Activated naive CD4-positive, alpha-beta T cell treated with anti-CD3 and anti-CD28 coated beads, Interleukin-2, amount 50 U/mL, for 16 hours (primary cell): Measurements from ENCODE around the gene SLCO1A2.

Experiments
- DNase-seq: peaks from one replicate; pipeline ENCODE4 v3.0.0-alpha.2; 2020

The SLCO1A2 gene

GRCh38 chr12:21328578-21328977 is 6.1 kb downstream of the SLCO1A2 start:
- DNase-seq, result no peak

GRCh38 chr12:21324551-21324950 is 10.2 kb downstream of the SLCO1A2 start:
- no peak for DNase-seq

- no peak for DNase-seq
Observed at GRCh38 chr12:21323736-21324135, 11.0 kb downstream of the SLCO1A2 start.

GRCh38 chr12:21308785-21309184 is 25.9 kb downstream of the SLCO1A2 start:
- no peak for DNase-seq

GRCh38 chr12:21305661-21306060 is 29.1 kb downstream of the SLCO1A2 start:
- no peak for DNase-seq

- no peak for DNase-seq
Observed at GRCh38 chr12:21300632-21301031, 34.1 kb downstream of the SLCO1A2 start.

- no peak for DNase-seq
Observed at GRCh38 chr12:21296751-21297406, 37.8 kb downstream of the SLCO1A2 start.

- no peak for DNase-seq
Observed at GRCh38 chr12:21296348-21296747, 38.4 kb downstream of the SLCO1A2 start.

- DNase-seq, result no peak
Observed at GRCh38 chr12:21294176-21294575, 40.5 kb downstream of the SLCO1A2 start.

- no peak for DNase-seq
Observed at GRCh38 chr12:21292111-21292510, 42.6 kb downstream of the SLCO1A2 start.

- DNase-seq, result no peak
Observed at GRCh38 chr12:21289698-21290097, 45.0 kb downstream of the SLCO1A2 start.

- DNase-seq, result no peak
Observed at GRCh38 chr12:21276826-21277225, 57.9 kb downstream of the SLCO1A2 start.

GRCh38 chr12:21265932-21266331 is 68.8 kb downstream of the SLCO1A2 start:
- no peak for DNase-seq

- no peak for DNase-seq
Observed at GRCh38 chr12:21264232-21264631, 70.5 kb downstream of the SLCO1A2 start.

GRCh38 chr12:21257172-21257571 is 77.5 kb downstream of the SLCO1A2 start:
- no peak for DNase-seq

- DNase-seq, result no peak
Observed at GRCh38 chr12:21252070-21252469, 82.6 kb downstream of the SLCO1A2 start.

GRCh38 chr12:21248679-21249078 is 86.0 kb downstream of the SLCO1A2 start:
- no peak for DNase-seq

- DNase-seq, result no peak
Observed at GRCh38 chr12:21239866-21240265, 94.9 kb downstream of the SLCO1A2 start.

- DNase-seq, result no peak
Observed at GRCh38 chr12:21234395-21234794, 100.3 kb downstream of the SLCO1A2 start.

- no peak for DNase-seq
Observed at GRCh38 chr12:21223930-21224329, 110.8 kb downstream of the SLCO1A2 start.

GRCh38 chr12:21221778-21222177 is 112.9 kb downstream of the SLCO1A2 start:
- no peak for DNase-seq

GRCh38 chr12:21221072-21221471 is 113.6 kb downstream of the SLCO1A2 start:
- DNase-seq, result no peak

GRCh38 chr12:21220266-21220665 is 114.5 kb downstream of the SLCO1A2 start:
- no peak for DNase-seq

- DNase-seq, result no peak
Observed at GRCh38 chr12:21219206-21219605, 115.5 kb downstream of the SLCO1A2 start.
